HG03103 (cell line): Measurements from ENCODE around the gene ITPRID1.

Experiments
- ATAC-seq: cut with Tn5 transposase; IDR thresholded peaks from one replicate; pipeline ENCODE4 v1.9.1; 2021; ENCODE audit warnings: low read depth; ENCODE audit not compliant: unreplicated experiment

Gene ITPRID1

GRCh38 chr7:31613604-31614003 is 99.7 kb downstream of the ITPRID1 start:
- ATAC-seq: no peak

GRCh38 chr7:31633467-31633866 is 119.6 kb downstream of the ITPRID1 start:
- ATAC-seq: no peak

GRCh38 chr7:31633894-31634494 is 120.1 kb downstream of the ITPRID1 start:
- no peak for ATAC-seq

- ATAC-seq: no peak
Measured at GRCh38 chr7:31640381-31640780, 126.5 kb downstream of the ITPRID1 start.

GRCh38 chr7:31642681-31643115 is 128.8 kb downstream of the ITPRID1 start:
- ATAC-seq: no peak

GRCh38 chr7:31646942-31647341 is 133.1 kb downstream of the ITPRID1 start:
- ATAC-seq: no peak

GRCh38 chr7:31647511-31647910 is 133.6 kb downstream of the ITPRID1 start:
- no peak for ATAC-seq

- no peak for ATAC-seq
Measured at GRCh38 chr7:31648288-31648687, 134.4 kb downstream of the ITPRID1 start.

GRCh38 chr7:31648880-31649279 is 135.0 kb downstream of the ITPRID1 start:
- ATAC-seq: no peak

- ATAC-seq: no peak
Measured at GRCh38 chr7:31651234-31652062, 137.6 kb downstream of the ITPRID1 start.

GRCh38 chr7:31652063-31652326 is 138.1 kb downstream of the ITPRID1 start:
- no peak for ATAC-seq

- ATAC-seq: no peak
Measured at GRCh38 chr7:31663072-31663471, 149.2 kb downstream of the ITPRID1 start.

GRCh38 chr7:31664890-31665289 is 151.0 kb downstream of the ITPRID1 start:
- no peak for ATAC-seq

- ATAC-seq: no peak
Measured at GRCh38 chr7:31665546-31665945, 151.7 kb downstream of the ITPRID1 start.

GRCh38 chr7:31669461-31669860 is 155.6 kb downstream of the ITPRID1 start:
- ATAC-seq: no peak

- ATAC-seq: no peak
Measured at GRCh38 chr7:31679574-31680305, 165.8 kb downstream of the ITPRID1 start.

GRCh38 chr7:31683445-31684225 is 169.7 kb downstream of the ITPRID1 start:
- no peak for ATAC-seq

GRCh38 chr7:31687024-31687748 is 173.3 kb downstream of the ITPRID1 start, which contains the start of gene PPP1R17:
Gene PPP1R17, plus strand, starts transcription at chr7:31687215. Its CDS starts 5,227 bp downstream, at chr7:31692442.
- no peak for ATAC-seq

- ATAC-seq: peak; percentile 90
Measured at GRCh38 chr7:31688372-31688771, 174.5 kb downstream of the ITPRID1 start.

GRCh38 chr7:31688996-31689395 is 175.1 kb downstream of the ITPRID1 start:
- ATAC-seq: no peak
